Coronary artery (tissue), 2 donors: ENCODE results near the gene CYP24A1.

Source experiments
- DNase-seq: peaks from one replicate; pipeline ENCODE4 v3.0.0-alpha.2; 2017; ENCODE audit warnings: low spot score
- H3K27ac ChIP-seq, 2 donors: fragments of 200-600 bp; sonication (generic); one replicate each; pipeline ENCODE4 v1.5.1; 2016 to 2019
- H3K4me3 ChIP-seq: fragments of 200-600 bp; sonication (generic); 2 replicates; pipeline ENCODE4 v1.5.1; 2016; ENCODE audit warnings: mild to moderate bottlenecking, moderate library complexity
- TF ChIP-seq, protein P1 (sequence below): fragments of 200-600 bp; sonication (generic); IDR thresholded peaks from one replicate; pipeline ENCODE4 v1.5.1; 2019; ENCODE audit warnings: antibody characterized with exemption

The CYP24A1 gene

GRCh38 chr20:54106162-54106561 lies 67.6 kb downstream of the CYP24A1 start:
- Histone ChIP-seq H3K4me3 (no peak overlapping the region), H3K27ac (no peak overlapping the region)
- no peak for DNase-seq
- TF ChIP-seq, protein P1, sequence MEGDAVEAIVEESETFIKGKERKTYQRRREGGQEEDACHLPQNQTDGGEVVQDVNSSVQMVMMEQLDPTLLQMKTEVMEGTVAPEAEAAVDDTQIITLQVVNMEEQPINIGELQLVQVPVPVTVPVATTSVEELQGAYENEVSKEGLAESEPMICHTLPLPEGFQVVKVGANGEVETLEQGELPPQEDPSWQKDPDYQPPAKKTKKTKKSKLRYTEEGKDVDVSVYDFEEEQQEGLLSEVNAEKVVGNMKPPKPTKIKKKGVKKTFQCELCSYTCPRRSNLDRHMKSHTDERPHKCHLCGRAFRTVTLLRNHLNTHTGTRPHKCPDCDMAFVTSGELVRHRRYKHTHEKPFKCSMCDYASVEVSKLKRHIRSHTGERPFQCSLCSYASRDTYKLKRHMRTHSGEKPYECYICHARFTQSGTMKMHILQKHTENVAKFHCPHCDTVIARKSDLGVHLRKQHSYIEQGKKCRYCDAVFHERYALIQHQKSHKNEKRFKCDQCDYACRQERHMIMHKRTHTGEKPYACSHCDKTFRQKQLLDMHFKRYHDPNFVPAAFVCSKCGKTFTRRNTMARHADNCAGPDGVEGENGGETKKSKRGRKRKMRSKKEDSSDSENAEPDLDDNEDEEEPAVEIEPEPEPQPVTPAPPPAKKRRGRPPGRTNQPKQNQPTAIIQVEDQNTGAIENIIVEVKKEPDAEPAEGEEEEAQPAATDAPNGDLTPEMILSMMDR: no peak

DNA sequence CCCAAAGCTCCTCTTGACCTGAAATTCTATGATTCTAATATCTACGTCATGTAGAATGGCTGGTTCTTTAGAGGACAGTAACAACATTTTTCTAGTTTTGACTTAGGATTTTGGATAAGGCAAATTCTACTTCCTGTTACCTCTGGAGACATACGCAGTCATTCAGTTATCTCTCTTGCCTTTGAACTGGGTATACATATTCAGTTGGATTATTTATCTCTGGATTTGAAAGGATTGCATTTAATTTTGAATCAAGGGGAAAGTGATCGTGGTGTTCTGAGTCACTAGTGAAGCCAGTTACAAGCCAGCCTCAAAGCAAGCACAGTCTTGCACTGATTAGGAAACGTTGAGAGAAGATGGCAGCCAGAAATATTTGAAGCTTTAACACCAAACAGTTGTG lies 68.1 kb downstream of the CYP24A1 start:
- H3K4me3 ChIP-seq: no peak overlapping the region
- H3K27ac ChIP-seq: no peak overlapping the region
- TF ChIP-seq, protein P1: no peak
- DNase-seq: no peak

DNA sequence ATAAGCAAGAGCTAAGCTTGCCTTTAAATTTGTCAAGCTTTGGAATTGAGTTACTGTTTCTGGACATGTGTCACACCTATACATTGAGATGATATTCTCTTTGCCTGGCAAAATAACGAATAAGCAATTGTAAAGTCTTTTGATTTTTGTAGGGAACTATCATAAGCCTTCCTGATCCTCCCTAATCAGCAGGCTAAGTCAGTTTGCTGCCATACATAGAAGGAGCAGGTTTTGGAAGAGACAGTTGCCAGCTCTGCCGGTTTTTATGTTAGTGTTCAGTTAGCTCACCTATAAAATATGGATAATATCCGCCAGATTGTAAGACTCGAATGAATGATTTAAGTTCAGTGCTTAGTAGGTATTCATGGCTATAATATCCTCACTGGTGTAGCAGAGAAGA lies 69.0 kb downstream of the CYP24A1 start:
- Histone ChIP-seq H3K4me3 (no peak overlapping the region), H3K27ac (no peak overlapping the region)
- TF ChIP-seq, protein P1: no peak
- no peak for DNase-seq

DNA sequence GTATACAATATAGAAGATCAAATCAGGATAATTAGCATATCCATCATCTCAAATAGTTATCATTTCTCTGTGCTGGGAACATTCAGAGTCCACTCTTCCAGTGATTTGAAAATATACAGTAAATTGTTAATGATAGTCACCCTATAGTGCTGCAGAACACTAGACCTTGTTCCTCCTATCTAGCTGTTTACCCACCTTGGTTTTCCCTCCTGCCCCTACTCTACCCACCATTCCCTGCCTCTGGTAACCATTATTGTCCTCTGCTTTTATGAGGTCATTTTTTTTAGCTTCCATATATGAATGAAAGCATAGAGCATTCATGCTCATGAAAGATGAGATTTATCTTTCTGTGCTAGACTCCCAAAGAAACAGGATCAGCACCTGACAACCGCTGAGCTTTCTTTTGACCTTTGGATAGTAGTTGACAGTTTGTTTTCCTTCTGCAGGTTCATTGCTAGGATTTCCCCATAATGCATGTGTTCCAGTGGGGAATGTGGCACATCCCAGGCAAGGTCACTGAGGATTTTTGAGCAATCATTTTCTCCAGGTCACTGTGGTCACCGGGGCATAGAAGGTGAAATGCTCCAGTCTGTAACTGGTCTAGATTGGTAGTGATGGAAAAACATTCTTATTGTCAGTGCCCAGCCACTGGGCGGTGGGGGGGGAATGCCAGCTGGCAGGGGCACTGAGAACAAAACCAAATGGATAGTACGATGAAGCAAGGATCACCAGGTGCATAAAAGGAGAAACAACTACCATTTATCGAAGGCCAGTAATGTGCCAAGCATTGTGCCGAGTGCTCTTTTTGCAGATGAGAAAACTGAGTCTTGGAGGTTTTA lies 69.8 kb downstream of the CYP24A1 start:
- no peak overlapping the region for H3K4me3 ChIP-seq
- TF ChIP-seq, protein P1: no peak
- H3K27ac ChIP-seq: no peak overlapping the region
- no peak for DNase-seq
